PFSK-1 (cell line): ENCODE results near the gene ACTL7B.

ENCODE experiments used
- FOXP2 ChIP-seq: optimal IDR thresholded peaks from 2 replicates; pipeline ENCODE3; 2011; ENCODE audit warnings: borderline replicate concordance, control low read depth, inconsistent platforms; ENCODE audit not compliant: insufficient read depth; ENCODE audit errors: extremely low read length, extremely low read depth
- POLR2AphosphoS5 ChIP-seq: IDR thresholded peaks from 2 replicates; pipeline ENCODE4 v1.6.1; 2012; ENCODE audit warnings: low read depth, mild to moderate bottlenecking, control low read depth, low read length, moderate library complexity
- REST ChIP-seq, 2 experiments: IDR thresholded peaks; 2 replicates each; pipeline versions ENCODE4 v1.6.1 to v1.8.0; 2011 to 2012; ENCODE audit warnings: low read depth in 2 of 2, low read length in 2 of 2, control low read depth in 1 of 2, inconsistent platforms in 1 of 2, mild to moderate bottlenecking in 1 of 2, moderate library complexity in 1 of 2; ENCODE audit not compliant: insufficient read depth in 1 of 2
- SIN3A ChIP-seq: IDR thresholded peaks from 2 replicates; pipeline ENCODE4 v1.6.1; 2012; ENCODE audit warnings: mild to moderate bottlenecking, low read length, moderate library complexity, borderline replicate concordance; ENCODE audit not compliant: insufficient read depth
- TAF1 ChIP-seq: IDR thresholded peaks from 2 replicates; pipeline ENCODE4 v1.6.1; 2012; ENCODE audit warnings: low read length, control low read depth, borderline replicate concordance; ENCODE audit not compliant: insufficient read depth

Gene ACTL7B

GRCh38 chr9:108859459-108860114 is 3.8 kb upstream of the ACTL7B start:
- TF ChIP-seq POLR2AphosphoS5 (no peak), TAF1 (no peak), REST (IDR thresholded peaks at IDR 0.05; ENCODE audit: insufficient read depth in 1 of 2, low read depth in 2 of 2, low read length in 2 of 2) (no peak), FOXP2 (no peak)

GRCh38 chr9:108857572-108857971 is 1.8 kb upstream of the ACTL7B start:
- TF ChIP-seq FOXP2 (no peak), REST (IDR thresholded peaks at IDR 0.05; ENCODE audit: insufficient read depth in 1 of 2, low read depth in 2 of 2, low read length in 2 of 2) (no peak), POLR2AphosphoS5 (no peak), SIN3A (no peak), TAF1 (no peak)

GRCh38 chr9:108855529-108855886 is 278 bp downstream of the ACTL7B start:
- TF ChIP-seq REST (IDR thresholded peaks at IDR 0.05; ENCODE audit: insufficient read depth in 1 of 2, low read depth in 2 of 2, low read length in 2 of 2) (no peak), POLR2AphosphoS5 (no peak), FOXP2 (no peak), SIN3A (no peak), TAF1 (no peak)

- TF ChIP-seq POLR2AphosphoS5 (no peak), REST (IDR thresholded peaks at IDR 0.05; ENCODE audit: insufficient read depth in 1 of 2, low read depth in 2 of 2, low read length in 2 of 2) (no peak), TAF1 (no peak)
Observed at GRCh38 chr9:108854641-108855528, 901 bp downstream of the ACTL7B start.
